GM19351 (cell line): ENCODE results near the gene MAP2K3.

Source experiments
- ATAC-seq: cut with Tn5 transposase; IDR thresholded peaks from one replicate; pipeline ENCODE4 v1.9.1; 2021; ENCODE audit warnings: mild to moderate bottlenecking, moderate library complexity; ENCODE audit not compliant: unreplicated experiment

Gene MAP2K3

DNA sequence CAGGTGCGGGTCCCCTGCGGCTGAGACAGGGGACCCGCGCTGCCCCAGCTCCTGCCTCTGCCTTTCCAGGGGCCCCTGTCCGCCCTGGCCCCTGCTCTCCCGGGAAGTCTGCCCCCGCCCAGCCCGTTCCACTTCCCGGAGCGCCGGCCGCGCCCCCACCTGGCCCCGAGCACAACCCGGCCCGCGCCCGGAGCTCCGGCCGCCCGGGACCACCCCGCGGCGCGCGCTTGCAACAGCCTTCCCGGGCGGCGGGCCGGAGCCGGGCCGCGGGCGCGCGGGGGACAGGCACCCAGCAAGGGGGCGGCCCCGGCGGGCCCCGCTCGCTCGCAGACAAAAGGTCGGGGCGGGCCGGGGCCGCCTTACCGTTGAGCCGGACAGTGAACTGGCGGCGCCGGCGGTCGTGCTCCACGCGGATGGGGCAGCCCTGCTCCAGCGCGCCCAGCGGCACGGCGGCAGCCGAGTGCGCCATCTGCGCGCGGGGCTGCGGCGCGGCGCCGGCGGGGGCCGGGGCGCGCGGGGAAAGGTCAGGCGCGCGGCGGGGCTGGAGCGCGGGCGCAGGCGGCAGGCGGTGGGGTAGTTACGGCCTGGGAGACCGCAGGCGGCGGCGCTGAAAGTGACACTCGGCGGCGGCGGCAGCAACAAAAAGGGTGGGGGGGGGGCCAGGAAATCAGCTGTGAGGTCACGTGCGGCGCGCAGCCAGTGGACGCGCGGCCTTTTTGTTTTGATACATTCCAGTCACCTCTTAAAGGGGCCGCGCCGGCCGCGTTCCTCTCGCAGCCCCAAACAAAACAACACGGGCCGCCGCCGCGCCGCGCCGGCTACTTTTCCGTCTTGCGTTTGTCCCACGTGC, 31.5 kb upstream of the MAP2K3 start, which contains the start of gene NATD1:
Gene NATD1, minus strand, starts transcription at position 615 of the 850 bp plus-strand sequence. Its CDS starts 146 bp downstream, at position 469.
- peak; percentile 82 for ATAC-seq

- ATAC-seq = peak; percentile 26
These were observed 30.7 kb upstream of the MAP2K3 start for GRCh38 chr17:21253646-21254441.

- ATAC-seq = no peak
These were observed 25.9 kb upstream of the MAP2K3 start for GRCh38 chr17:21258593-21258992.

GRCh38 chr17:21262259-21262993, 22.1 kb upstream of the MAP2K3 start:
- no peak for ATAC-seq

DNA sequence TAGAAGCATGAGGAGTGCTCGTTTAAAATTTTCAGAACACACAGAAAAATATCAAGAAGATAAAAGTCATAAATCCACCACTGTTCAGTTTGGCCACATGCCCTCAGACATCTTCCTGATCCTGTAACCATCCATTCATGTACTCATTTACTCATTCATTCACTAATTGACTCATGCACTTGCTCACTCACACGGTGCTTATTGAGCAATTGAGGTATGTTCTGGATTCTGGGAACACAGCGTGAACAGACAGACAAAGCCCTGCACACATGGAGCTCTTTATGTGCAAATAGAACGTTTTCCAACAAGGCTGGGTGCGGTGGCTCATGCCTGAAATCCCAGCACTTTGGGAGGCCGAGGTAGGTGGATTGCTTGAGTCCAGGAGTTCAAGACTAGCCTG, 21.1 kb upstream of the MAP2K3 start:
- no peak for ATAC-seq

DNA sequence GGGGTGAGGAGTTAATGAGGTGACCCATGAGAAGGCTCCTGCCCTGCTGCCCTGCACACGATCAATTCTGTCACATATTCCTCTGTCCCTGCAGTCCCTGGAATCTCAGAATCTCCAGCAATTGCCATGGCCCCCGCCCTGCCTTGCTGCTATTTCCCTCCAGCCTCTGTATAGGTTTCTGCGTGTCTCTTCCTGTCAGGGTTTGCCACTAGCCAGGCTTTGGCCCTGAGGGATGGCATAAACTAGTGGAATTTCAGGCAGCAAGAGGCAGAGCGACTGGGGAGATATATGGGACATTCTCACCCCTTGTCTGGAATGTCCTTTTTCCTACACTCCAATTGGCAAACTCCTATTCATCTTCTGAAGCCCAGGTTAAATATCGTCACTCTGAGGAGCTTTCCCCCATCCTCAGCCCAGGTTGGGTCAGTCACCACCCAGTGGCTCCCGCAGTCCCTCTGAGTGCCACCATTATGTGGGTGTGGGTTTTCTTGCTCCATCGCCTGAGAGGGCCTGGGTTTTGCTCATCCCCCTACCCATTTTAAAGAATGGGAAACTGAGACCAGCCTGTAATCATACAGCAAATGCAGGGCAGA, 15.8 kb upstream of the MAP2K3 start:
- no peak for ATAC-seq

DNA sequence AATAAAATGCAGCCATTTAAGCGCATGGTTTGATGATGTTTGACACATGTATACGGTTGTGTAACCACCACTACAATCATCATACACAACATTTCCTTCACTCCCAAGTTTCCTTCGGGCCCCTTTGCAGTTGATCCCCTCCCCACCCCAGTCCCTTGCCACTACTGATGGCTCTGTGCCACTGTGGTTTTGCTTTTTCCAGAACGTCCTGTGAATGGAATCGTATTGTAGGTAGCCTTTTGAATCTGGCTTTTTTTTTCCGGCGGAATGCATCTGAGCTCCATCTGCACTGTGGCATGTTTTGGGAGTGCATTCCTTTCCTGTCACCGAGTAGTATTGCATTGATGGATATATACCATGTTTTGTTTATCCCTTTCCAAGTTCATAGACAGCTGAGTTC, 15.1 kb upstream of the MAP2K3 start:
- ATAC-seq = no peak

GRCh38 chr17:21271454-21272183, 12.9 kb upstream of the MAP2K3 start:
- no peak for ATAC-seq

DNA sequence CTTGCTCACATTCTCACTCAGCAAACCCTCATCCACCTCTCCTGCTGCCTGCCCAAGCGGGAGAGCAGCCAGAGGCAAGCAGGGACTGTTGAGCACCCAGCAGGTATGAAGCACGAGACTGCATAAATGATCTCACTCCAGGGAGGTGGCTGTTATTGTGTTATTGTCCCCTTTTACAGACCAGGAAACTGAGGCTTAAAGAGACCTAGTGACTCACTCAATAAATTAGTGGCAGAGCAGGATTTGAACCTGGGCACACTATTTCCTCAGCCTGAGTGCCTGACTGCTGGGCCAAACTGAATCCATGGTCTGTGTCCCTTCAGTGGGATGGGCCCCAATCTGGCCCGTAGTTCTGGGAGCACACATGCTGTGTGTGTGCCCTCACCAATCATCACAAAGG, 12.3 kb upstream of the MAP2K3 start:
- no peak for ATAC-seq

GRCh38 chr17:21272881-21273792, 11.4 kb upstream of the MAP2K3 start:
- no peak for ATAC-seq

GRCh38 chr17:21275047-21275578, 9.4 kb upstream of the MAP2K3 start:
- ATAC-seq = no peak

- ATAC-seq = peak; percentile 89
These were observed 8.8 kb upstream of the MAP2K3 start for GRCh38 chr17:21275579-21276263.

DNA sequence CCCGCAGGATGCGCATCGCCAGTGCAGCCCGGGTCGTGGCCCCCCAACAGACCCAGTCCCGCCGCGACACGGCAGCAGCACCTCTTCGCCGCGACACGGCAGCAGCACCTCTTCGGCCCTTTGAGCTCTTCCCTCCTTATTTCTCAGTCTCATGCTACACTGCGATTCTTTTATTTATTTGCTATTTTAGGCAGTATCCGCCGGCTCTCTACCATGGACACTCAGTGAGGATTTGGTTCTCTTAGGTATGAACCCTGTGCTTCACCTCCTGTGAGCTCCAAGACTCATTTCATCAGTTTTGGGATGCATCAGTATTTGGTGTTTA, 8.3 kb upstream of the MAP2K3 start:
- ATAC-seq = no peak

GRCh38 chr17:21277332-21277731, 7.2 kb upstream of the MAP2K3 start:
- no peak for ATAC-seq

DNA sequence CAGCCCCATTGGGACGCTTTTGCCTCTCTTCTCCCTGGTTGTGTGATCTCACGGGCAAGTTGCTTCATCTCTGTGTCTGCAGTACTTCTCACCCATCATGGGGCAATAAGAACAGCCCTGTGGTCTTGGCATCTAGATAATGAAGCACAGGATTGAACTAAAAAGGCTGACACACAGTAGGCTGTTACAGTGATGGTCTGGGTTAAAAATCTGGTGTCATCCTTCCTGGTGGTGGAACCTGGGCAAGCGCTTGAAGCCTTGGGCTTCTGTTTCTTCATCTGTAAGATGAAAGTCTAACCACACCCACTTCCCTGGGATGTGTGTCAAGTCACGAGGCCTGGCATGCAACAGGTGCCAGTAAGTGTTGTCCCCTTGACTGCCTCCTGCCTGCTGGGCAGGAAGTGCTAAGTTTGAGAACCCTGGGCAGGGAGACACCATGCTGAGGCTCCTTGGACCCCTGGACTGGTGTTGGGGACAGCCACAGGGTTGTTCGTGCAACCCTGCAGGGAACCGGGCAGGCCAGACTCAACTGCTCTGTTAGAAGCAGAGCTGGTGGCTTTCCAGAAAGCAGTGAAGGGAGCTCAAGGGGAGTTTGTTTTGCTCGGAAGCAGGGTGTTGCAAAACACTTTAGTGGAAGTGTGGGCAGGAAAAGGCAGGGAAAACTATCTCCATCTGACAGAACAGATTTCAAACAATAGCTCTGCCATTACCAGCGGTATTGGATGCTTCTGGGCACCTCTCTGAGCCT, 5.9 kb upstream of the MAP2K3 start:
- no peak for ATAC-seq

- ATAC-seq = no peak
These were observed 5.3 kb upstream of the MAP2K3 start for GRCh38 chr17:21279198-21279535.

GRCh38 chr17:21279582-21279981, 4.9 kb upstream of the MAP2K3 start:
- ATAC-seq = no peak

DNA sequence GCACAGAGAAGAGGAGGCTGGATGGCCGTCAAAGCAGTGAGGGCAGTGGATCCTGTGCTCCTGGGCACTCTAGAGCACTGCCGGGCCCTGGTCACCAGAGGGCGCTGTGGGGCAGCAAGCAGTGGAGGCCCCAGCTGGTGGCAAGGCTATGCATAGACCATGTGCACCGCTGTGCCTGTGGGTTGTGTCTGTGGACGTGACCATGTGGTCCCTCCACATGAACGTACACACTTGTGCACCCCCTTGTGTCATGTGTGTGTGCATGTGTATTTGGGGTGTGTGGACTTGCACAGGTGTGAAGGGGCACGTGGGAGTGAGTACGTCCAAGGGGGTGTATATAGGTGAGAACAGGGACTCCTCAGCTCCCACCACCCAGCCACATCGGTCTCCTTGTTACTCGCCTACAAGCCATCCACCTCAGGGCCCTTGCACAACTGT, 4.4 kb upstream of the MAP2K3 start:
- ATAC-seq = peak; percentile 32
